CD1c-positive myeloid dendritic cell (primary cell): ENCODE results near the gene IRF5.
A peak's percentile ranks its signal among the peaks of the same experiment; 100 is the strongest.

Source experiments
- DNase-seq: peaks from one replicate; pipeline ENCODE4 v3.0.0-alpha.2; 2016; ENCODE audit errors: extremely low spot score

The IRF5 gene

GRCh38 chr7:128937647-128938543 lies at the start of gene IRF5:
Gene IRF5, plus strand, starts transcription at chr7:128937927. Its CDS starts 4,155 bp downstream, at chr7:128942082.
- DNase-seq: peak; percentile 88

- DNase-seq: no peak
Observed at GRCh38 chr7:128888039-128888755, 49.5 kb upstream of the IRF5 start.

GRCh38 chr7:128888756-128889095 lies 49.0 kb upstream of the IRF5 start:
- no peak for DNase-seq

- DNase-seq: no peak
Observed at GRCh38 chr7:128889121-128889520, 48.6 kb upstream of the IRF5 start.

GRCh38 chr7:128890306-128891109 lies 47.2 kb upstream of the IRF5 start:
- DNase-seq: peak; percentile 47

- no peak for DNase-seq
Observed at GRCh38 chr7:128891110-128891941, 46.4 kb upstream of the IRF5 start.

GRCh38 chr7:128891942-128892269 lies 45.8 kb upstream of the IRF5 start:
- DNase-seq: no peak

GRCh38 chr7:128892521-128893250 lies 45.0 kb upstream of the IRF5 start:
- DNase-seq: no peak

GRCh38 chr7:128893251-128894100 lies 44.3 kb upstream of the IRF5 start:
- no peak for DNase-seq

GRCh38 chr7:128894101-128894440 lies 43.7 kb upstream of the IRF5 start:
- DNase-seq: no peak

GRCh38 chr7:128895320-128895719 lies 42.4 kb upstream of the IRF5 start:
- no peak for DNase-seq

GRCh38 chr7:128899392-128899791 lies 38.3 kb upstream of the IRF5 start:
- no peak for DNase-seq

- DNase-seq: no peak
Observed at GRCh38 chr7:128900237-128900636, 37.5 kb upstream of the IRF5 start.

- no peak for DNase-seq
Observed at GRCh38 chr7:128902761-128903585, 34.8 kb upstream of the IRF5 start.

GRCh38 chr7:128903621-128904361 lies 33.9 kb upstream of the IRF5 start:
- DNase-seq: no peak

GRCh38 chr7:128904381-128905197 lies 33.1 kb upstream of the IRF5 start:
- DNase-seq: peak; percentile 78

- DNase-seq: no peak
Observed at GRCh38 chr7:128906001-128906765, 31.5 kb upstream of the IRF5 start.
